Adrenal gland (tissue), 5 donors: ENCODE measurements around the gene USP22.

ENCODE experiments used
- CTCF ChIP-seq, 6 experiments: fragments of 450-650 bp in 4 of 6; fragments of 200-600 bp in 2 of 6; sonication (generic) in 1 of 6; IDR thresholded peaks; 1 replicate in 5 of 6; 2 replicates in 1 of 6; pipeline versions ENCODE4 v1.5.1 to v1.8.0; 2016 to 2021; ENCODE audit warnings: antibody characterized with exemption in 6 of 6, mild to moderate bottlenecking in 2 of 6, moderate library complexity in 1 of 6
- POLR2A ChIP-seq, 2 donors: fragments of 450-650 bp; IDR thresholded peaks; one replicate each; pipeline ENCODE4 v1.6.1; 2017; ENCODE audit warnings: antibody characterized with exemption in 2 of 2, mild to moderate bottlenecking in 2 of 2, moderate library complexity in 1 of 2
- donor health status: DM: no; HTN: no; CAD: no.

- no peak for TF ChIP-seq CTCF (IDR thresholded peaks at IDR 0.05)
- TF ChIP-seq POLR2A (IDR thresholded peaks at IDR 0.05) = no peak
These were observed 60.0 kb downstream of the USP22 start for GRCh38 chr17:20982589-20983358.
